ENCODE measurements around the gene MBNL1. TPM values are rescaled to one million over a fixed set of nuclear protein-coding genes. Genes with fewer than 3 reads are reported as not detected.

The MBNL1 gene
- total RNA-seq, 1 experiment from 2014 or later, result 68.6 TPM

DNA sequence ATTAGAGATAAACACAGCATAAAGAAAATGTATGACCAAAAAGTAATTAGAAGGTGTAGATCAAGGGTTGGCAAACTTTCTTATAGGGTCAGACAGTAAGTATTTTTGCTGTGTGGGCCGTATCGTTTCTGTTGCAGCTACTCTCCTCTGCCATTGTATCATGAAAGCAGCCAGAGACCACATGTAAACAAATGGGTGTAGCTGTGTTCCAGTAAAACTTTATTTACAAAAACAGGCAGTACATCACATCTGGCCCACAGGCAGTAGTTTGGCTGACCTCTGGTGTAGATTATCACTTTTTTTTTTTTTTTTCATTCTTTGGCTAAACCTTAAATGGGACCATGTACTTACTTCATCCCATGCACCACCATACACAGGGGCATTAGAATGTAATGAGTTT is 190.8 kb downstream of the MBNL1 start:
- BruUV-seq (replicated peaks), result no TSS peak
- Histone ChIP-seq H3K36me3 (ENCODE audit: control insufficient read depth, insufficient read depth, low read length) (0 out of 2 replicates have a peak, but pooled peaks cover 1% of the 10 kb centered on the region), H3K27me3 (replicated peaks; ENCODE audit: control insufficient read depth, insufficient read depth, low read length) (no peaks in the 10 kb centered on the region), H3K9me3 (no peaks in the 10 kb centered on the region), H3K4me3 (ENCODE audit: low read depth, low read length) (no peak overlapping the region), H3K4me1 (no peaks in the 10 kb centered on the region)
- intact Hi-C loops (cut with micrococcal nuclease; ENCODE audit: unreplicated experiment), result no loop called here
- no peak for DNase-seq
- POLR2A ChIA-PET, result no interaction called here
- no peak overlapping the region for H3K4me3 Mint-ChIP-seq (ENCODE audit: unreplicated experiment)
- no peaks in the 10 kb centered on the region for H3K4me1 Mint-ChIP-seq (ENCODE audit: low read depth, unreplicated experiment)
- CTCF ChIA-PET, result no interaction called here
- no peaks in the 10 kb centered on the region for H3K27me3 Mint-ChIP-seq (ENCODE audit: insufficient read depth, unreplicated experiment)
- H3K27ac Mint-ChIP-seq (ENCODE audit: unreplicated experiment), result no peak overlapping the region
- no peaks in the 10 kb centered on the region for H3K9me3 Mint-ChIP-seq (ENCODE audit: unreplicated experiment)
- no peak for TF ChIP-seq CTCF (IDR thresholded peaks at IDR 0.05; ENCODE audit: insufficient read depth in 1 of 2, low read depth in 1 of 2, low read length in 1 of 2, severe bottlenecking in 1 of 2, unreplicated experiment in 1 of 2)
- peaks cover 17% of the 10 kb centered on the region for H3K36me3 Mint-ChIP-seq (ENCODE audit: insufficient read depth, unreplicated experiment)

- Histone ChIP-seq H3K9me3 (no peaks in the 10 kb centered on the region), H3K27me3 (replicated peaks; ENCODE audit: control insufficient read depth, insufficient read depth, low read length) (no peaks in the 10 kb centered on the region), H3K4me1 (no peaks in the 10 kb centered on the region), H3K36me3 (ENCODE audit: control insufficient read depth, insufficient read depth, low read length) (0 out of 2 replicates have a peak, but pooled peaks cover 1% of the 10 kb centered on the region), H3K4me3 (ENCODE audit: low read depth, low read length) (no peak overlapping the region)
- peaks cover 20% of the 10 kb centered on the region for H3K36me3 Mint-ChIP-seq (ENCODE audit: insufficient read depth, unreplicated experiment)
- no peak for TF ChIP-seq CTCF (IDR thresholded peaks at IDR 0.05; ENCODE audit: insufficient read depth in 1 of 2, low read depth in 1 of 2, low read length in 1 of 2, severe bottlenecking in 1 of 2, unreplicated experiment in 1 of 2)
- no peak overlapping the region for H3K27ac Mint-ChIP-seq (ENCODE audit: unreplicated experiment)
- no peaks in the 10 kb centered on the region for H3K4me1 Mint-ChIP-seq (ENCODE audit: low read depth, unreplicated experiment)
- ChIA-PET POLR2A (no interaction called here), CTCF (no interaction called here)
- no peaks in the 10 kb centered on the region for H3K27me3 Mint-ChIP-seq (ENCODE audit: insufficient read depth, unreplicated experiment)
- no peak for DNase-seq
- no peak overlapping the region for H3K4me3 Mint-ChIP-seq (ENCODE audit: unreplicated experiment)
- BruUV-seq (replicated peaks), result no TSS peak
- no peaks in the 10 kb centered on the region for H3K9me3 Mint-ChIP-seq (ENCODE audit: unreplicated experiment)
- intact Hi-C loops (cut with micrococcal nuclease; ENCODE audit: unreplicated experiment), result no loop called here
Measured at GRCh38 chr3:152460936-152461335, 192.2 kb downstream of the MBNL1 start.

GRCh38 chr3:152461460-152461859 is 192.7 kb downstream of the MBNL1 start:
- Mint-ChIP-seq H3K4me1 (ENCODE audit: low read depth, unreplicated experiment) (no peaks in the 10 kb centered on the region), H3K36me3 (ENCODE audit: insufficient read depth, unreplicated experiment) (peaks cover 17% of the 10 kb centered on the region), H3K27me3 (ENCODE audit: insufficient read depth, unreplicated experiment) (no peaks in the 10 kb centered on the region), H3K4me3 (ENCODE audit: unreplicated experiment) (no peak overlapping the region), H3K27ac (ENCODE audit: unreplicated experiment) (no peak overlapping the region), H3K9me3 (ENCODE audit: unreplicated experiment) (no peaks in the 10 kb centered on the region)
- DNase-seq, result no peak
- no peak for TF ChIP-seq CTCF (IDR thresholded peaks at IDR 0.05; ENCODE audit: insufficient read depth in 1 of 2, low read depth in 1 of 2, low read length in 1 of 2, severe bottlenecking in 1 of 2, unreplicated experiment in 1 of 2)
- H3K27me3 ChIP-seq (replicated peaks; ENCODE audit: control insufficient read depth, insufficient read depth, low read length), result no peaks in the 10 kb centered on the region
- H3K4me1 ChIP-seq, result no peaks in the 10 kb centered on the region
- no peak overlapping the region for H3K4me3 ChIP-seq (ENCODE audit: low read depth, low read length)
- H3K36me3 ChIP-seq (ENCODE audit: control insufficient read depth, insufficient read depth, low read length), result 0 out of 2 replicates have a peak, but pooled peaks cover 1% of the 10 kb centered on the region
- H3K9me3 ChIP-seq, result no peaks in the 10 kb centered on the region
- no TSS peak for BruUV-seq (replicated peaks)
- intact Hi-C loops (cut with micrococcal nuclease; ENCODE audit: unreplicated experiment), result no loop called here
- ChIA-PET CTCF (no interaction called here), POLR2A (no interaction called here)

Measured in Caco-2 (cell line).